HG03354 (cell line): ENCODE measurements around the gene MIOX.

Source experiments
- ATAC-seq: cut with Tn5 transposase; IDR thresholded peaks from one replicate; pipeline ENCODE4 v1.9.1; 2021; ENCODE audit warnings: mild to moderate bottlenecking; ENCODE audit not compliant: unreplicated experiment, poor library complexity, severe bottlenecking

Gene MIOX

GRCh38 chr22:50486561-50487289, at the start of gene MIOX:
Gene MIOX, plus strand, starts transcription at chr22:50486859. Its CDS starts 39 bp downstream, at chr22:50486898.
- ATAC-seq, result no peak

- ATAC-seq, result no peak
Measured at GRCh38 chr22:50437511-50438304, 49.0 kb upstream of the MIOX start.

- ATAC-seq, result no peak
Measured at GRCh38 chr22:50438305-50439275, 48.1 kb upstream of the MIOX start.

- ATAC-seq, result no peak
Measured at GRCh38 chr22:50439314-50439870, 47.3 kb upstream of the MIOX start.

- no peak for ATAC-seq
Measured at GRCh38 chr22:50439871-50440331, 46.8 kb upstream of the MIOX start.

- ATAC-seq, result no peak
Measured at GRCh38 chr22:50440544-50441249, 46.0 kb upstream of the MIOX start.

- ATAC-seq, result no peak
Measured at GRCh38 chr22:50441428-50441993, 45.1 kb upstream of the MIOX start.

- no peak for ATAC-seq
Measured at GRCh38 chr22:50443197-50443596, 43.5 kb upstream of the MIOX start.

- ATAC-seq, result no peak
Measured at GRCh38 chr22:50443801-50444625, 42.6 kb upstream of the MIOX start.

- ATAC-seq, result no peak
Measured at GRCh38 chr22:50444663-50445062, 42.0 kb upstream of the MIOX start.

- no peak for ATAC-seq
Measured at GRCh38 chr22:50445071-50445879, 41.4 kb upstream of the MIOX start.

- ATAC-seq, result no peak
Measured at GRCh38 chr22:50445880-50446707, 40.6 kb upstream of the MIOX start.

GRCh38 chr22:50446708-50447575, 39.7 kb upstream of the MIOX start:
- ATAC-seq, result no peak

- ATAC-seq, result no peak
Measured at GRCh38 chr22:50447576-50448551, 38.8 kb upstream of the MIOX start.
